ENCODE measurements around the gene SH3GL1. TPM values are rescaled to one million over a fixed set of nuclear protein-coding genes. Genes with fewer than 3 reads are reported as not detected.

Gene SH3GL1
- total and polyA plus RNA-seq, 2 of the 4 experiments (the other 2 are of a cell fraction): 28.1 to 138 TPM

GRCh38 chr19:4345342-4346019, 54.9 kb downstream of the SH3GL1 start:
- no peaks in the 10 kb centered on the region for H4K20me1 ChIP-seq (ENCODE audit: insufficient read depth, low read length)
- ATAC-seq (ENCODE audit: low read depth) (no peak), DNase-seq (no peak)
- H3K4me2 ChIP-seq (ENCODE audit: low read depth, low read length): no peak overlapping the region
- no peak overlapping the region for H3K4me3 ChIP-seq (ENCODE audit: insufficient read depth, low read depth, low read length)
- H2BK15ac ChIP-seq (ENCODE audit: low read depth, low read length): no peak overlapping the region
- H4K5ac ChIP-seq (ENCODE audit: low read depth, low read length): no peak overlapping the region
- no peak overlapping the region for H2BK5ac ChIP-seq (ENCODE audit: low read depth, low read length, poor library complexity, severe bottlenecking)
- no peak overlapping the region for H2BK20ac ChIP-seq (ENCODE audit: low read depth, low read length)
- intact Hi-C loops (cut with micrococcal nuclease): no loop called here
- H4K91ac ChIP-seq (ENCODE audit: insufficient read depth, low read depth, low read length): no peak overlapping the region
- no peak overlapping the region for H2AFZ ChIP-seq (replicated peaks; ENCODE audit: low read length, poor library complexity)
- H3K27ac ChIP-seq (ENCODE audit: insufficient read depth, low read length): no peak overlapping the region
- H3K23ac ChIP-seq (ENCODE audit: low read depth, low read length): no peak overlapping the region
- H3K9me3 ChIP-seq (ENCODE audit: control insufficient read depth, insufficient read depth, low read length): no peaks in the 10 kb centered on the region
- ChIA-PET CTCF (interaction anchor here (0.7 kb wide), 1 partner anchor 73 kb away, joined by 5 read pairs; no protein-coding TSS in a partner anchor), POLR2A (ENCODE audit: unreplicated experiment) (no interaction called here)
- in situ Hi-C loops (cut with MboI; ENCODE audit: low sequenced_read_pairs): no loop called here
- peaks cover 7 to 12% of the 10 kb centered on the region in 2 experiments; a peak in 2 of 4 replicates for H3K79me1 ChIP-seq (ENCODE audit: low read depth in 1 of 2, low read length in 2 of 2)
- H3K9me1 ChIP-seq (ENCODE audit: insufficient read depth, low read length): no peaks in the 10 kb centered on the region
- no peak overlapping the region for H3K9ac ChIP-seq (ENCODE audit: low read depth, low read length)
- H4K8ac ChIP-seq (ENCODE audit: low read depth in 2 of 2, low read length in 2 of 2): no peak overlapping the region
- no peak overlapping the region for H3K56ac ChIP-seq (ENCODE audit: extremely low read depth, insufficient read depth, low read length)
- no peak overlapping the region for H3K14ac ChIP-seq (replicated peaks; ENCODE audit: low read depth, low read length)
- no peak overlapping the region for H3K18ac ChIP-seq (ENCODE audit: low read depth, low read length)
- H2AK5ac ChIP-seq (ENCODE audit: low read depth, low read length): no peak overlapping the region
- peaks cover 11% of the 10 kb centered on the region for H3K36me3 ChIP-seq (ENCODE audit: control insufficient read depth, insufficient read depth, low read length)
- peak overlapping the region; percentile 61 for H2AK9ac ChIP-seq (replicated peaks; ENCODE audit: low read depth, low read length, poor library complexity)
- H3K27me3 ChIP-seq (ENCODE audit: control insufficient read depth, insufficient read depth, low read length): no peaks in the 10 kb centered on the region
- H3K4ac ChIP-seq (ENCODE audit: low read depth, low read length): no peak overlapping the region
- no peak for TF ChIP-seq CTCF (conservative IDR thresholded peaks at IDR 0.05; ENCODE audit: low read depth, low read length)
- TF ChIP-seq RFX5 (IDR thresholded peaks at IDR 0.05; ENCODE audit: low read depth, low read length): no peak
- TF ChIP-seq ELK1 (IDR thresholded peaks at IDR 0.05; ENCODE audit: borderline replicate concordance, low read depth, low read length): no peak
- TF ChIP-seq RAD21 (IDR thresholded peaks at IDR 0.05; ENCODE audit: low read length): no peak
- TF ChIP-seq BHLHE40 (IDR thresholded peaks at IDR 0.05; ENCODE audit: low read depth, low read length): no peak
- TF ChIP-seq SMC3 (IDR thresholded peaks at IDR 0.05; ENCODE audit: low read depth, low read length): no peak
- TF ChIP-seq FOS (IDR thresholded peaks at IDR 0.05; ENCODE audit: low read depth, low read length): no peak
- no peak for TF ChIP-seq CHD1 (IDR thresholded peaks at IDR 0.05; ENCODE audit: low read depth, low read length)
- TF ChIP-seq MXI1 (IDR thresholded peaks at IDR 0.05; ENCODE audit: borderline replicate concordance, low read depth, low read length): no peak
- no peak for TF ChIP-seq CEBPB (IDR thresholded peaks at IDR 0.05; ENCODE audit: low read depth, low read length)
- TF ChIP-seq NFE2L2 (IDR thresholded peaks at IDR 0.05; ENCODE audit: low read depth, low read length): no peak
- TF ChIP-seq RCOR1 (IDR thresholded peaks at IDR 0.05; ENCODE audit: insufficient replicate concordance, low read length): no peak
- no peak for TF ChIP-seq MAFK (IDR thresholded peaks at IDR 0.05; ENCODE audit: low read depth, low read length)
- no peak for TF ChIP-seq MAZ (IDR thresholded peaks at IDR 0.05; ENCODE audit: borderline replicate concordance, low read depth, low read length)
- no peak for TF ChIP-seq POLR2A (IDR thresholded peaks at IDR 0.05; ENCODE audit: low read depth, low read length)
- TF ChIP-seq USF2 (IDR thresholded peaks at IDR 0.05; ENCODE audit: low read depth, low read length): no peak
- BruUV-seq (replicated peaks): no TSS peak
- peaks cover 7% of the 10 kb centered on the region for H3K4me1 ChIP-seq (ENCODE audit: control insufficient read depth, insufficient read depth, low read length)
- 97% methylated on average over 6 of the region's 15 CpGs; no CpG with 5 or more reads in 1 of the 2 experiments for WGBS, 2 experiments (ENCODE audit: extremely low coverage in 2 of 2, insufficient read length in 1 of 2)
- dilution Hi-C loops (cut with HindIII; ENCODE audit: low sequenced_read_pairs, unreplicated experiment): no loop called here
- H2BK120ac ChIP-seq (ENCODE audit: low read depth, low read length): no peak overlapping the region

Measured in IMR-90 (cell line).